GM12892 (cell line): ENCODE measurements around the gene PRODH2.

Experiments
- POLR2A ChIP-seq: IDR thresholded peaks from 2 replicates; pipeline ENCODE4 v1.6.1; 2011; ENCODE audit warnings: low read depth, low read length, control low read depth
- POLR2AphosphoS5 ChIP-seq: IDR thresholded peaks from 2 replicates; pipeline ENCODE4 v1.6.1; 2011; ENCODE audit warnings: low read depth, low read length, control low read depth
- TAF1 ChIP-seq: IDR thresholded peaks from 2 replicates; pipeline ENCODE4 v1.6.1; 2011; ENCODE audit warnings: low read depth, mild to moderate bottlenecking, control low read depth, low read length, borderline replicate concordance

DNA sequence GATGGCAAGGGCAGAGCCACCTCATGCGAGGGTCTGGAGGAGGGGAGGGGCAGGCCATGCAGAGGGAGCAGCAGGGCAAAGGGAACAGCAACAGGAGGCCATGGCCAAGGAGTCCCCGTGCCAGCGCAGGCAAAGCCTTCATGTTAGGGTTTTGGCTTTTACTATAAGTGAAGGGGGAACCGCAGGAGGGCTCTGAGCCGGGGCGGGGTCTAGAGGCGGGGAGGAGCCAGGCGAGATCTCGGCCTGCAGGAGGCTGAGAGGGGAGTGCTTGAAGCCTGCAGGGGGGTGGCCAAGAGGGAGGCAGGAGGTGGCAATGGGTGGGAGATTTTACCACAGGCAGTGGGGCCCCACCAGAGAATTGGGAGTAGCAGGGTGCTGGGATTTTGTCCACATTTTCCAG, 31.0 kb downstream of the PRODH2 start:
- no peak for TF ChIP-seq POLR2A
- TF ChIP-seq POLR2AphosphoS5, result no peak
- no peak for TF ChIP-seq TAF1
